NCI-H1436 treated with DMSO at 0.1 percent for 48 hours (cell line): ENCODE data around the gene PPP2R5E.
"Not testable (repeated sequence)": the region's sequence is repeated elsewhere in the genome, so short reads cannot be mapped to it uniquely, and the experiment has no call there.

Source experiments
- DNase-seq: peaks from one replicate; lab custom pipeline; 2025; lab: John Stamatoyannopoulos, UW

The PPP2R5E gene

GRCh38 chr14:63522511-63522910, 20.7 kb downstream of the PPP2R5E start:
- DNase-seq, result not testable (repeated sequence)

DNA sequence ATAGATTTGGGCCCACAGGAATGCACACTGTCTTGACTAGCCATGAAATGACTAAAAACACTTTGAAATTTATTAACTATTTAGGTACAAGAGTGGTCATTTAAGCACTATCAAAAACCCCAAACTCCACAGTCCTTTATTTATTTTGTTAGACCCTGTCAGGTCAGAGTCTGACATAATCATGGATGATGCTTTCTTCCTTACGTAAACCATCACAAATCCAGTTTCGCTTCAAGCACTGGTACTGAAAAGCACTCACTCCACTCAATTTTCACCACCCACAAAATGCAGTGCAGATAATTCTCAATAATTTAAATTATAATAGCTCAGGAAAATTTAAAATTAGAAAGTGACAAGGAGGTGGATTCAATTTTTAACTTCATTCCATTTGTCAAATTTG, 25.8 kb downstream of the PPP2R5E start:
- DNase-seq, result no peak

DNA sequence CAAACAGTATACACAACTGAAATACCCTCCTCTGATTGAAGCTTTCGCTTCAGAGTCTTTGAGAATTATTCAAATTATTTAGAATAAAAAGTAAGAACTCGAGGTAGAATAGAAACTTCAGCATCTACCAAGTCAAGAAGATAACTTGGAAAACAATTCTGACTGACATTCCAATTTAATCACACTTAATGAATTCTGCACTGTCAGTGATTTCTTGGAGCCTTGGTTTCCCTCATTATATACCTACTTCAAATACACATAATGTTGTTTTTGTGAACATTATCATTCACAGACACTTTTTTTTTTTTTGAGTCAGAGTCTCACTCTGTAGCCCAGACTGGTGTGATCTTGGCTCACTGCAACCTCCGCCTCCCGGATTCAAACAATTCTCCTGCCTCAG, 27.9 kb downstream of the PPP2R5E start:
- DNase-seq, result no peak

DNA sequence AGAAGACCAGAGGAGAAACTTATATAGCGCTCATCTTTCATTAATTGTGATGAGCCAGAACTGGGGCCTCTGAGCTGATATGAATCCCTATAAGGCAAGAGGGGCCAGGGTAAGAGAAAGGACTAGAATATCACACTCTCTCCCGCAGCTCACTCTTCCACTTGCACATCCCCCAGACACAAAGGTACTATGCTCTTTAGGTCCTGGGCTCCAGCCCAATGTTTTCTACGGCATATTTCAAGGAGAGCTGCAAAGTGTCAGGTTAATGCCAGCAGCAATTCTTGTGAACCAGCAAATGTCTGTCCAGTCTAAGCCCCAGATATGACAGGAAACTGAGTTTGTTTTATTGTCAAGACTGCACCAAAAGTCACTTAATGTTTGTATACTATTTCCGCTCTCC, 29.4 kb downstream of the PPP2R5E start:
- DNase-seq, result no peak

GRCh38 chr14:63512861-63513260, 30.3 kb downstream of the PPP2R5E start:
- DNase-seq, result no peak

DNA sequence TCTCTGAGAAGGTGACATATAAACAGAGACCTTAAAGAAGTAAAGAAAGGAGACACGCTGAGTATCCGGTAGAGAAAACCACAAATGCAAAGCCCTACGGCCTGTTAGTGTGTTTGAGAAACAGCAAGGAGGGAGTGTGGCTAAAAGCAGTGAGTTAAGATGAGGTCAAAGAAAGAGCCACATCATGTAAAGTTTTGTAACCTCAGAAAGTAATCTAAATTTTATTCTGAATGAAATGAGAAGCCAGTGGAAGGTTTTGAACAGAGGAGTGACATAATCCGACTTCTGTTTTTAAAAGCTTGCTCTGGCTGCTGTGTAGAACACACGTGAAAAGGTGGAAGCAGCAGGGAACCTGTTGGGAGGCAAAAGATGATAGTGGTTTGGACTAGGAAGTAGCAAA, 32.6 kb downstream of the PPP2R5E start:
- no peak for DNase-seq

DNA sequence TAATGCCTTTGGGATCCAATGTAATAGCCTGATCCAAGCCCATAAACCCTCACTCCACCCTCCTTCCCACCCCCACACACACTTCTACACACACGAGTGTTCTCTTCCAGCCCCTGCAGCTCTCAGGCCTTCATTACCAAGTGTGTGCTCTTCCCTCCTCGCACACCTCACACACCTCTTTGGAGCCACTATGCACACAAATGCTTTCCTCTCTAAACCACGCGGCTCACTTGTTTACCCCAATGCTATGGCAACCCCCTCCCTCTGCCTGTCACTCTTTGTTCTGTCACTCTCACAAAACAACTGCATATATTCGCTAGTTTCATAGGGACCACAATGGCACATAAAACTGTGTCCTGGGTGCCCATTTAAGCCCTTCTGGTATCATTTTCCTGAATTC, 35.1 kb downstream of the PPP2R5E start:
- DNase-seq, result no peak

DNA sequence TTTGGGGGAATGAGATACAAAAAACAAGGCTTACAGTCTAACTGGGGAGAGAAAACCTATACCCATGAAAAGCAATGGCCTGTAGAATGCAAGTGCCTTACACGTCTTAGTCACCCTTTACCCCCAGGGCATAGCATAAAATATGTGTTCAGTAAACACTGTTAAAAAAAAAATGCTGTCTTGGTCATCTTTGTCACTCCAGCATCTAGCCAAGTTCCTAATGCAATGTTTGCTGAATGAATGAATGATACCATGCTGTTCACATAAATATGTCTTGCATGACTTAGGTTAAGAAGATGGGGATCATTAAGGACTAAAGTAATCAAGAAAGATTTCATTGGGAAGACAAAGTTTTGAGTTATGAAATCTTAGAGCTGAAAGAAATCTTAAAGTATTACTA, 38.5 kb downstream of the PPP2R5E start:
- no peak for DNase-seq

- no peak for DNase-seq
Measured at GRCh38 chr14:63501429-63501828, 41.7 kb downstream of the PPP2R5E start.

- no peak for DNase-seq
Measured at GRCh38 chr14:63499701-63500250, 43.4 kb downstream of the PPP2R5E start.

- DNase-seq, result no peak
Measured at GRCh38 chr14:63496837-63497400, 46.3 kb downstream of the PPP2R5E start.

GRCh38 chr14:63493246-63493645, 49.9 kb downstream of the PPP2R5E start:
- DNase-seq, result no peak

- no peak for DNase-seq
Measured at GRCh38 chr14:63492391-63492790, 50.8 kb downstream of the PPP2R5E start.

- DNase-seq, result no peak
Measured at GRCh38 chr14:63487724-63488123, 55.5 kb downstream of the PPP2R5E start.

- no peak for DNase-seq
Measured at GRCh38 chr14:63486738-63487137, 56.4 kb downstream of the PPP2R5E start.

GRCh38 chr14:63483315-63483714, 59.9 kb downstream of the PPP2R5E start:
- no peak for DNase-seq

GRCh38 chr14:63480599-63480998, 62.6 kb downstream of the PPP2R5E start:
- no peak for DNase-seq

DNA sequence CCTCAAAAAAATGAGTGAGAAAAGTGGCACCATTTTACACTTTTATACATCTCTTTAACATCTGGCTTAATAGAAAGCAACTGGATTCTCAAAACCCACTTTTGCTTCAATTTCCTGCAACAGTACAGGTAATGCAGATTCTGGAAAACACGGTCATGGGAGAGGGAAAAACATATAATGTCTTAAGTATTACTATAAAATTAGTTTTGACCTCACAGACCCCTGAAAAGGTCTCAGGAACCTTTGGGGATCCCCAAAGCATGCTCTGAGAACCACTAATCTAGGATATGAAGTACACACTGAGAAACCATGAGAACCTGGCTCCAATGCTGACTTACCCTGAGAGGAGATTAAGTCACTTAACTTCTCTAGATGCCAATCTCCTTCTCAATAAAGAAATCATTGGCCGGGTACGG, 64.7 kb downstream of the PPP2R5E start:
- no peak for DNase-seq

DNA sequence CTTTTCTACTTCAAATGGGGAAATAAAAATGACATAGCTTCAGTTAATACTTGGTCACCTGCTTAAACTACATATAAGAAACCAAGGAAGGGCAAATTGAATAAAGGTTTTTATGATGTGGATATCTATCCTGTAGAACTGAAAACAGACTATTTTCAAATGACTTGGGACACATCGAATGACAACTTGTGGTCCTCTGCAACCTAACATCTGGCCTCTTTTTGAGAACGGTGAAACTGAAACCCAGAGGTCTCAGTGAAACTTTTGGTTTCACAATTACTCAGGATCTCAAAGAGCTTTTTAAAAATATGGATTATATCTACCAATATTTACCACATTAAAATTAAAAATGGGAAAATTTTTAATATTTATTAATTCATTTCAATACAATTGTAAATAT, 65.2 kb downstream of the PPP2R5E start:
- no peak for DNase-seq

GRCh38 chr14:63477556-63477955, 65.6 kb downstream of the PPP2R5E start:
- no peak for DNase-seq

DNA sequence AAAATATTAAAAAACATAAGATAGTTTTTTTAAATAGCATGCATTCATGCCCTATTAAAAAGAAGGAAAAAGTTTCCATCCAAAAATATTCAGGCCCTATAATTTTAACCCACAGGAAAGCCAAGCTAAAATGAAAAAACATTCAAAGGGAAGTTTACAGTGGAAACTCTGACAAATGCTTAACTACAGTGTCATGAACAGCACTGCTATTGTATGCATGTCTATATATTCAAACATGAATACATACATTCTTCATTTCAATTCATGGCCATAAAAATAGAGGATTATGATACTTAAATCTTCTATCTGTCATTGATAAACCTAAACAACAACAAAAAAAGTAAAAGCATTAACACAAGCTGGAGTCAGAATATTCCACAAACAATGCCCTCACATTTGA, 67.4 kb downstream of the PPP2R5E start:
- DNase-seq, result no peak

DNA sequence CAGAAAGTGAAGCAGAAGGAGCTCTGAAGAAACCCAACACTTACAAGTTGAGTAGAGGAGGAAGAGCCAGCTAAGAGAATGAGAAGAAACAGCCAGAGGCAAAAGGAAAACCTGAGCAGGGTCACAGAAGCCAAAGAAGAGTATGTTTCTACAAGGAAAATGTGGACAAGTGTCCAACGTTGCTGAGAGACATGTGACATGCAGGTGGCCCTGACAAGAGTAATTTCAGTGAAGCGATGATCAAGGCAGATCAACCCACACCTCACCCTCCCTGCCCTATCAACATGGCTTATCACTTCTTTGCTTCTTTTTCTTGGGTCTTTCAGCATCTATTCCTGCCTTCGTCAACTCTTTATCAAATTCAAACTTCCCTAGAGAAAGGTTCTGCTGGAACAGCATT, 68.3 kb downstream of the PPP2R5E start:
- DNase-seq, result no peak

- DNase-seq, result no peak
Measured at GRCh38 chr14:63474111-63474510, 69.1 kb downstream of the PPP2R5E start.

DNA sequence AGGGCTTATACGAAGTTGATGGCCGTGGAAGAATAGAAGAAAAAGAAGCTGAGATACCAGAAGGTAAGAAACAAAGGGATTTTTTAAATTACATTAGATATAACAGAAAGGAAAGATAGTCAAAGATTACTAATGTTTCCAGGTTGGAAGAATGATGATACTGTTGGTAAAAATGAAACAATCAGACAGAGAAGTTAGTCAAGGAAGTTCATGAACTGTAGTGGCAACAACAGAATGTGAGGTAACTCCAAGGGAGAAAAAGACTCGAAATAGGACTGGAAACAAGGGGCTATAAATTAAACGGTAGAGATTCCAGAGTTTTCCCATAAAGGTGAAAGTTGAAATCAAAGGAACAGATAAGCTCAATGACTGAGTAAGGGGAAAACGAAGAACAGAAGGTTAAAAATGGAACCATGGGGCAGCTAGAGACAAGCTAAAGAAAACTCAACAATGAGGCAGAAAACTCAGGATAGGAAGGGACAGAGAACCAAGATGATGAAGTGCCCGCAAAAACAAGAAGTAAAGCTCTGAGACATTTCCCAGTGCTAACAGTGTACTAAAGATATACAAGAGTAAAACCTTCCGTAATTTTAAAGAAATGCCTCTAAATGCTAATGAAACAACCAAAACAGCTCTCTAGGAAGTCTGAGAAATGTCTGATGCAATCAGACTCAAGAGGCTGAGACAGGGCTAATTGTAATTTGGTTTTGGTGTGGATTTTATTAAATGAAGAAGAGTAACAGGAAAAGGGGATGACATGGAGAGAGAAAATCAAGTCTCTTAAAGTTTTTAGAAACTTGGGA, 70.0 kb downstream of the PPP2R5E start:
- DNase-seq, result no peak
